ENCODE measurements around the gene DDT.
"Not testable (repeated sequence)": the region's sequence is repeated elsewhere in the genome, so short reads cannot be mapped to it uniquely, and the experiment has no call there.

The DDT gene

DNA sequence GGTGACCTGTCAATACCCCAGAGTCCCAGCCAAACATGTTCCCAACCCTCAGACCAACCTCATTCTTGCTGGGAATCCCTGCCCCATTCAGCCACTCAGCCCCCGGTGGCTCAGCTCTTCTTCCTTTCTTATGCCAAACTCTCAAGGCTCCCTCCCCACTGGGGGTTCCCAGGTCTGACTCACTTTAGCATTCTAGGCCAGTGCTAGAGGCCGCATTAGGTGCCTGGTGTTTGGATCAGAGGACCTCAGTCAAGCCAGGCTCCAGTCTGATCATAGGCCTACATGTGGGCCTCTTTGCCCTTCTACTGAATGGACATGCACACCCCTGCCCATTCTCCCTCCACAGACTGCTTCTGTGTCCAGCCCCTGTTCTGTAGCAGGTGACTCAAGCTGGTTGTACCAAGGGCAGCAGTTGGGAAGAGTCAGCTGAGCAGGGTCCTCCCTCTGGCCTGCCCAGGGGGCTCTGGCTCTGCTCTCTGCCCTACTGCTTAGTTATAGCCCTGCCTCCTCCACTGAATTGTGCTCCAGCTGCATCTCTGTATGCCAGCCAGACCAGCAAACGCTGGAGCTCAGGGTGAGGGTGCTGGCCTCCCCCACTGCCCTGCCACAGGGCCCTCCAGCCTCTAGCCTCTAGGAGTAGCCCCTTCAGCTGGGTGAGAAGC lies 15.5 kb upstream of the DDT start:
- DNase-seq (ENCODE audit: low spot score) = not testable (repeated sequence)

DNA sequence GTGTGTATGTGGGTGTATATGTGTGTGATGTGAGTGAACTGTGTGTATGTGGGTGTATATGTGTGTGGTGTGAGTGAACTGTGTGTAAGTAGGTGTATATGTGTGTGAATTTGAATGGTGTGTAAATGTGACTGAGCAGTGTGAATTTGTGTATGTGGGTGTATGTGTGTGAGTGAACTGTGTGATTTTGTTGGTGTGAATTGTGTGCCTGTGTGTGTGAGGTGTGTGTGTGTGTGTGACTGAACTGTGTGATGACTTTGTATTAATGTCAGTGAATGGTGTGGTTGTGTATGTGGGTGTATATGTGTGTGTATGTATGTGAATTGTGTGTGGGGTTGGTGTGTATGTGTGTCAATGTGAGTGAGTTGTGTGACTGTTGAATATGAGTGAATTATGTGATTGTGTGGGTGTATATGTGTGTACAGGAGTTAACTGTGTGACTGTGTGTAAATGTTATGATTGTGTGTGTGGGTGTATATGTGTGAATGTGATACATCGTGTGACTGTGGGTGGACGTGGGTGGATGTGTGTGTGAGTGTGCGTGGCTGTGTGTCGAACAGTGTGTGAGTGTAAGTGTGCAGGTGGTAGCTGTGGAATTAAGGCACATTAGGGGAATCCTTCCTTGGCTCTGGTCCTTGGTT lies 12.4 kb upstream of the DDT start:
- DNase-seq (ENCODE audit: low spot score) = not testable (repeated sequence)

DNA sequence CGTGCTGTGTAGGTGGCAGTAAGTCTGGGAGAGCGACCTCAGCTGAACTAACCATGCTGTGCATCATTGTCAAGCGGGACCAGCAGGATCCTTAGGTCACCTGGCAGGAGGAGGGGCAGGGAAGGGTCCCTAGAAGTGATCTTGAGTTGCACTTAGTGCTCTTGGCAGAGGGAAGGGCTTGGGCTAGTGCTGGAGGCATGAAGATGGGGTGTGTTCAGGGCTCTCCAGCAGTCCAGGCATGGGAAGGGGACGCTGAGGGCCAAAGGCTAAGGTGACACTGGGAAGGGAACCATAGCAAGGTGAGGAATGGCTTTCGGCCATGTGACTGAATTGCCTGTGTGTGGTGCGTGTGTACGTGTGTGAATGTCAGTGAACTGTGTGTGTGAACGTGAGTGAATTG lies 11.8 kb upstream of the DDT start:
- not testable (repeated sequence) for DNase-seq (ENCODE audit: low spot score)

DNA sequence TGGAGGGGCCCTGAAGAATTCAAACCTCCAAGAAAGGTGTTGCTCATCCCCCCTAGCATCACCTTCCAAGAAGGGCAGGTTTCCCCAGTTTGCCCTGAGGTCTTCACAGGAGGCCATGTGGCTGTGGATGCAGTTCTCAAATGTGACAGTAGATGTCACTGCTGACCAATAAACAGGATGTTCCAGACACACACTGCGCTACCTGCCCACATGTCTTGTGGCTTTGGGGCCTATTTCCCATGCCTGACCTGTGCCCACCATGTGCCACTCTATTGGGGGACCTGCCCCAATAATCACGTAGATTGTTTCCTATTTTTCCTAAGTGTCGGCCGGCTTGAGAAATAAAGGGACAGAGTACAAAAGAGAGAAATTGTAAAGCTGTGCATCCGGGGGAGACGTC lies 10.2 kb upstream of the DDT start:
- no peak for DNase-seq (ENCODE audit: low spot score)

DNA sequence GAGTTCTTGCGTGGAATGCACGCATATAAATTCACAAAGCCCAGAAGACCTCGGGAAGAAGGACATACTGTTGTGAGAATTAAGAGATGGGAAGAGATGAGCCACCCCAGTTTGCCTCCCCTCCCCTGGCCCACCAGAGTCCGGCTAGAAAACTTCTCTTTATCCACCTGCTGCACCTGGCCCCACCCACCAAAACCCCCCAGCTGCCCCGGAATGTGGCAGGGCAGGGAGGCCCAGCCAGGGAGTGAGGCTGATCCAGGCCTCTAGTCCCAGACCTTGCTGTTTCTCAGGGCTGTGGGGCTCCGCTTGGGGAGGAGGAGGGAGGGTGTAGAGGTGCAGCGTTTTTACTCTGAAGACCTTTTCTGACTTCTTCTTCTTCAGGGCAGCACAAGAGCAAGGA lies 6.3 kb upstream of the DDT start:
- not testable (repeated sequence) for DNase-seq (ENCODE audit: low spot score)

DNA sequence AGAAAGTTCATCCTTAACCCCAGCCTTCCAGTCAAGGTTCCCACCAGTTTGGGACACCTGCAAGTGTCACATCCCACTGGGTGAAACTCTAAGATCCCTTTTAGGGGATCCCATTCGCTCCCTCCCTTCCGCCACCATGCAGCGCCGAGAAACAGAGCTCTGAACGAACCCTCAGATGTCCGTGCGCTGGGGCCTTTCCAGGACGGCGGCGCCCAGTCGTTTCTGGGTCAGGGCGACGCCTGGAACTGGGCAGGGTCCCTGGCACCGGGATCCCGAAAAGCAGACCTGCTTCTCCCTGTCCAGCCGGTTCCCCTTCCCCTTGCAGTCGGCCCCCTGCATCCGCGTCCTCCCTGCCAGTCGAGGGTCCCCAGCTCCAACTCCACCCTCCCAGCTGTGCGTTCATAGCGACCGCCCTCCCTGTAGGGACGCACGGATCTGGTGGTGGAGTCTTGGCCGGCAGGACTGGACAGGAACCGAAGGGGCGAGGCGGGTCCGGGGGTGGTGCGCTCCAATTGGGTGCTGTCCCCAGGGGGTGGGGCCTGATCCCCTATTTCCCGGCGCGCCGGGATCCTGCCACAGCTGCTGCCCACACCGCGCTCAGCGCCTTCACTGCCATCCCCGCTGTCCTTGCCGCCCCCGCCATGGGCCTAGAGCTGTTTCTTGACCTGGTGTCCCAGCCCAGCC lies 5.5 kb upstream of the DDT start, which contains the start of gene GSTT2:
Gene GSTT2 (plus strand): TSS at position 578 of the 684 bp plus-strand sequence.
- not testable (repeated sequence) for DNase-seq (ENCODE audit: low spot score)

DNA sequence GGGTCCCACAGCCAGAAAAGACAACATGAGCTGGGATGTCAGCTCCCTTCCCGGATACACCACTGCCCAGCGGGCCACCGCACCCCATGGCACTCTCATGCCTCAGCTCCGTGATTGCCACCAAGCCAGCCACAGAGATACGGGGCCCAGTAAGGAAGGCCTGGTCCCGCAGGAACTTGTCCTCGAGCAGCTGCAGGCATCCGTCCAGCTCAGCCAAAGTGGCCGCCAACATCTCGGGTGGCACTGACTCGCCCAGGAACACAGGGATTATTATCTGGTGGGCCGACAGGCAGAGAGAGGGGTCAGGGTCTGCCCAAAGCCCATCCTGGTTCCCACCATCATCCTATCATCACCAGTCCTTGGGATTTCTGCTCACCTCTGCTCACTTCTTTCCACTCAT lies 3.1 kb upstream of the DDT start:
- not testable (repeated sequence) for DNase-seq (ENCODE audit: low spot score)

DNA sequence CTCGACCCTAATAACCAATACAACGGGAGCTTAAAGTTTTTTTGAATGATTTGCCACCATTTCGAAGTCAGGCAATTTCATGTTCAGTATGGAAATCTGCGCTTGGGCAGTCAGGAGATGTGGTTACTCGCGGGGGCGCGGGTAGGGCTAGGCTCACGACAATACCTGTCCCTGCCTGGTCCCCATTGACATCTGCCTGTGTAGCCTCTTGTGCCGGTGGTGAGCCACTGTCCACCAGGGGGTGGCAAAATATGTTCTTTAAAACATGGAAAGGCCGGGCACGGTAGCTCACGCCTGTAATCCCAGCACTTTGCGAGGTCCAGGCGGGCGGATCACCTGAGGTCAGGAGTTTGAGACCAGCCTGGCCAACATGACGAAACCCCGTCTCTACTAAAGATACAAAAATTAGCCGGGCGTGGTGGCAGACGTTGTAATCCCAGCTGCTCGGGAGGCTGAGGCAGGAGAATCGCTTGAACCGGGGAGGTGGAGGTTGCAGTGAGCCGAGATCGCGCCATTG lies 653 bp upstream of the DDT start:
- not testable (repeated sequence) for DNase-seq (ENCODE audit: low spot score)

DNA sequence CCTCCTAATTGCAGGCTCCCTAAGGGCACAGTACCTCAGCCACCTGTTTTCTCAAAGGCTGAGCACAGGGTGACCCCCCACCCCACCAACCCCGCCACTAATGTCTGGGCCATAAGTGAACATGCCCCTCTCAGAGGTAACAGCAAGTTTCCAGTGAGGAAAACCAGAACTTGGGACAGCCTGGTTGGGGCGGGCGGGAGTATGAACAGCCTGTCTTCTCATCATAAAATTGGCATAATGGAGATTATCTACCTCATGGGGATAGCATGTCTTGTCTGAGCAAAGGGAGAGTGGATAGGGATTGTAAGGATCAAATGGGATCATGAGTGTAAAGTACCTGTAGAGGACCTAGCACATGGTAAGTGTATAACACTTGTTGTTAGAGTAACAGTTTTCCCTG lies 2.3 kb downstream of the DDT start:
- not testable (repeated sequence) for DNase-seq (ENCODE audit: low spot score)

DNA sequence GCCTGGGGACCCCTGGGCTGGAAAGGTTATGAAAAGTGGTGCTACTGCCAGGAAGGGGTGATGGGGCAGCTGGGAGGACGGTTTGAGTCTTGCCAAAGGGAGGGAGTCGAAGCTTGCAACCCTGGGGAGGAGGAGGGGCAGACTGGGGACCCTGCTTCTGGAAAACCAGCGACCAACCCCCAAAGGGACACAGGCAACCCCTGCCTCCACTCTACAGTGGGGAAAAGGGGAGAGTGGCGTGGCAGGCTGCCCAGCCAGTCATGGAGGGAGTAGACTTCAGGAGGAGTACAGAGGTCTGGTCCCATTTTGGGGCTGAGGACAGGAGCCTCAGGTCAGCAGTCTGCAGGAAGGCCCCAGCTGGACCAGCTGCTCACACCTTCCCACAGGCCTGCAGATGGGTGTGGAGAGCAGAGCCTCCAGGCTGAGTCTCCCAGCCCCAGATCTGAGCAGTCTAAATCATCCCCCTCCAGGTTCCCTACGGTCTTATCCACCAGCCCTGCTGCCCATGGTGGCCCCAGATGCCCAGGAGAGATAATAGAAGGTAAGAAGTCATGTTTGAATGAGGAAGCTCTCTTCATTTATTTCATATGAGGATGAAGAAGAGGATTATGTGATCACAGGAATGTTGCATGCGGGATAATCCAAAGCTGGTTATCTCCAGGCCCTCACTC lies 3.3 kb downstream of the DDT start:
- no peak for DNase-seq (ENCODE audit: low spot score)

DNA sequence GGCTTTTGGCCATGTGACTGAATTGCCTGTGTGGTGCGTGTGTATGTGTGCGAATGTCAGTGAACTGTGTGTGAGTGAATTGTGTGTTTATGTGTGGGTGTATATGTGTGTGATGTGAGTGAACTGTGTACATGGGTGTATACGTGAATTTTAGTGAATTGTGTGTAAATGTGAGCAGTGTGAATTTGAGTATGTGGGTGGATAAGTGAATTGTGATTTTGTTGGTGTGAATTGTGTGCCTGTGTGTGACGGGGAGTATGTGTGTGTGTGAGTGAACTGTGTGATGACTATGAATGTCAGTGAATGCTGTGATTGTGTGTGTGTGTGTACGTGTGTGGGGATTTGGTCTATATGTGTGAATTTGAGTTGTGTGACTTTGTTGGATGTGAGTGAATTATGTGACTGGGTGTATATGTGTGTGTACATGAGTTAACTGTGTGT lies 4.0 kb downstream of the DDT start:
- no peak for DNase-seq (ENCODE audit: low spot score)

DNA sequence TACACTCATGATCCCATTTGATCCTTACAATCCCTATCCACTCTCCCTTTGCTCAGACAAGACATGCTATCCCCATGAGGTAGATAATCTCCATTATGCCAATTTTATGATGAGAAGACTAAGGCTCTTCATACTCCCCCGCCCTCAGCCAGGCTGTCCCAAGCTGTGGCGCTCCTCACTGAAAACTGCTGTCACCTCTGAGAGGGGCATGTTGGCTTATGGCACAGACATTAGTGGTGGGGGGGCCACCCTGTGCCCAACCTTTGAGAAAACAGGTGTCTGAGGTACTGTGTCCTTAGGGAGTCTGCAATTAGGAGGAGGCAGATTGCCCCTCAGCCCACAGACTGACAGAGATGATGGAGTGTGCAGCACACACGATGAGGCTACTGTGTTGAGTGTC lies 5.2 kb downstream of the DDT start:
- no peak for DNase-seq (ENCODE audit: low spot score)

DNA sequence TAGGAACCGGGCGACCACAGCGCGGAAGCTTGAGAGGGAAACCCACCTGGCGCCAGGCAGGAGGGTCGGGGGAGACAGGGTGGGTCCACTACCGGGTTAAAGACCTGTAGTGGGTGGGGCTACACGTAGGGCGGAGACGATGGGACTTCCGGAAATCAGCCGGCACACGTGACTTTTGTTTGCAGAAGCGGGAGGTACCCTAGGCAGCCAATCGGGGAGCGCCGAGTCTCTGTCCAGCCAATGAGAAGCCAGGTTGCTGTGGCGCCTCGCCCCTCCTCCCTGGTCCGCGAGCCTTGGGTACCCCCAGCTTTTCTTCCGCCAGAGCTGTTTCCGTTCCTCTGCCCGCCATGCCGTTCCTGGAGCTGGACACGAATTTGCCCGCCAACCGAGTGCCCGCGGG lies 7.7 kb downstream of the DDT start, which contains the start of gene DDTL:
Gene DDTL (plus strand): TSS at position 321 of the 400 bp plus-strand sequence. CDS start 27 bp downstream, at position 348.
- not testable (repeated sequence) for DNase-seq (ENCODE audit: low spot score)

DNA sequence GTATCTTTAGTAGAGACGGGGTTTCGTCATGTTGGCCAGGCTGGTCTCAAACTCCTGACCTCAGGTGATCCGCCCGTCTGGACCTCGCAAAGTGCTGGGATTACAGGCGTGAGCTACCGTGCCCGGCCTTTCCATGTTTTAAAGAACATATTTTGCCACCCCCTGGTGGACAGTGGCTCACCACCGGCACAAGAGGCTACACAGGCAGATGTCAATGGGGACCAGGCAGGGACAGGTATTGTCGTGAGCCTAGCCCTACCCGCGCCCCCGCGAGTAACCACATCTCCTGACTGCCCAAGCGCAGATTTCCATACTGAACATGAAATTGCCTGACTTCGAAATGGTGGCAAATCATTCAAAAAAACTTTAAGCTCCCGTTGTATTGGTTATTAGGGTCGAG lies 8.1 kb downstream of the DDT start:
- not testable (repeated sequence) for DNase-seq (ENCODE audit: low spot score)

DNA sequence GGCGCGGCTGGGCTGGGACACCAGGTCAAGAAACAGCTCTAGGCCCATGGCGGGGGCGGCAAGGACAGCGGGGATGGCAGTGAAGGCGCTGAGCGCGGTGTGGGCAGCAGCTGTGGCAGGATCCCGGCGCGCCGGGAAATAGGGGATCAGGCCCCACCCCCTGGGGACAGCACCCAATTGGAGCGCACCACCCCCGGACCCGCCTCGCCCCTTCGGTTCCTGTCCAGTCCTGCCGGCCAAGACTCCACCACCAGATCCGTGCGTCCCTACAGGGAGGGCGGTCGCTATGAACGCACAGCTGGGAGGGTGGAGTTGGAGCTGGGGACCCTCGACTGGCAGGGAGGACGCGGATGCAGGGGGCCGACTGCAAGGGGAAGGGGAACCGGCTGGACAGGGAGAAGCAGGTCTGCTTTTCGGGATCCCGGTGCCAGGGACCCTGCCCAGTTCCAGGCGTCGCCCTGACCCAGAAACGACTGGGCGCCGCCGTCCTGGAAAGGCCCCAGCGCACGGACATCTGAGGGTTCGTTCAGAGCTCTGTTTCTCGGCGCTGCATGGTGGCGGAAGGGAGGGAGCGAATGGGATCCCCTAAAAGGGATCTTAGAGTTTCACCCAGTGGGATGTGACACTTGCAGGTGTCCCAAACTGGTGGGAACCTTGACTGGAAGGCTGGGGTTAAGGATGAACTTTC lies 13.0 kb downstream of the DDT start, which contains the start of gene GSTT2B:
Gene GSTT2B (minus strand): TSS at position 112 of the 688 bp plus-strand sequence. CDS start 64 bp downstream, at position 48.
- DNase-seq (ENCODE audit: low spot score) = not testable (repeated sequence)

DNA sequence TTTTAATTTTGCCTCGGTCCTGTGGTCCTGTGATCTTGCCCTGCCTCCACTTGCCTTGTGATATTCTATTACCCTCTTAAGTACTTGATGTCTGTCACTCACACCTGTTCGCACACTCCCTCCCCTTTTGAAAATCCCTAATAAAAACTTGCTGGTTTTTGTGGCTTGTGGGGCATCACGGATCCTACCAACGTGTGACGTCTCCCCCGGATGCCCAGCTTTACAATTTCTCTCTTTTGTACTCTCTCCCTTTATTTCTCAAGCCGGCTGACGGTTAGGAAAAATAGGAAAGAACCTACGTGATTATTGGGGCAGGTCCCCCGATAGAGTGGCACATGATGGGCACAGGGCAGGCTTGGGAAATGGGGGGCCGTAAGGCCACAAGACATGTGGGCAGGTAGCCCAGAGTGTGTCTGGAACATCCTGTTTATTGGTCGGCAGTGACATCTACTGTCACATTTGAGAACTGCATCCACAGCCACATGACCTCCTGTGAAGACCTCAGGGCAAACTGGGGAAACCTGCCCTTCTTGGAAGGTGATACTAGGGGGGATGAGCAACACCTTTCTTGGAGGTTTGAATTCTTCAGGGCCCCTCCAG lies 17.8 kb downstream of the DDT start:
- peak; percentile 21 for DNase-seq (ENCODE audit: low spot score)

DNA sequence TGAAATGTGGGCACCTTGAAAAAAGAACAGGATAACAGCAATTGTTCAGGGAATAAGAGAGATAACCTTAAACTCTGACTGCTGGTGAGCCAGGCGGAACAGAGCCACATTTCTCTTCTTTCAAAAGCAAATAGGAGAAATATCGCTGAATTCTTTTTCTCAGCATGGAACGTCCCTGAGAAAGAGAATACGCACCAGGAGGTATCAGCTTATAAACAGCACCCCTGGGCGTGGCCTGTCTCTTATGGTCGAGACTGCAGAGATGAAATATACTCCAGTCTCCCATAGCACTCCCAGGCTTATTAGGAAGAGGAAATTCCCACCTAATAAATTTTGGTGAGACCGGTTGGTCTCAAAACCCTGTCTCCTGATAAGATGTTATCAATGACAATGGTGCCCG lies 18.4 kb downstream of the DDT start:
- DNase-seq (ENCODE audit: low spot score) = not testable (repeated sequence)

DNA sequence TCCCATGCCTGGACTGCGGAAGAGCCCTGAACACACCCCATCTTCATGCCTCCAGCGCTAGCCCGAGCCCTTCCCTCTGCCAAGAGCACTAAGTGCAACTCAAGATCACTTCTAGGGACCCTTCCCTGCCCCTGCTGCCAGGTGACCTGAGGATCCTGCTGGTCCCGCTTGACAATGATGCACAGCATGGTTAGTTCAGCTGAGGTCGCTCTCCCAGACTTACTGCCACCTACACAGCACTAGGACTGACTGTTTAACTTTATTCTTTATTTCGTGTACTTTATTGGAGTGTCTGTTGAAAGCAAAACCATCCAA lies 19.3 kb downstream of the DDT start:
- DNase-seq (ENCODE audit: low spot score) = not testable (repeated sequence)

DNA sequence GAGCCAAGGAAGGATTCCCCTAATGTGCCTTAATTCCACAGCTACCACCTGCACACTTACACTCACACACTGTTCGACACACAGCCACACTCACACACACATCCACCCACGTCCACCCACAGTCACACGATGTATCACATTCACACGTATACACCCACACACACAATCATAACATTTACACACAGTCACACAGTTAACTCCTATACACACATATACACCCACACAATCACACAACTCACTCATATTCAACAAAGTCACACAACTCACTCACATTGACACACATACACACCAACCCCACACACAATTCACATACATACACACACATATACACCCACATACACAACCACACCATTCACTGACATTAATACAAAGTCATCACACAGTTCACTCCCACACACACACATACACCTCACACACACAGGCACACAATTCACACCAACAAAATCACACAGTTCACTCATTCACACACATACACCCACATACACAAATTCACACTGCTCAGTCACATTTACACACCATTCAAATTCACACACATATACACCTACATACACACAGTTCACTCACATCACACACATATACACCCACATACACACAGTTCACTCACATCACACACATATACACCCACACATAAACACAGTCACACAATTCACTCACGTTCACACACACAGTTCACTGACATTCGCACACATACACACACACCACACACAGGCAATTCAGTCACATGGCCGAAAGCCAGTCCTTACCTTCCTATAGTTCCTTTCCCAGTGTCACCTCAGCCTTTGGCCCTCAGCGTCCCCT lies 19.8 kb downstream of the DDT start:
- not testable (repeated sequence) for DNase-seq (ENCODE audit: low spot score)

DNA sequence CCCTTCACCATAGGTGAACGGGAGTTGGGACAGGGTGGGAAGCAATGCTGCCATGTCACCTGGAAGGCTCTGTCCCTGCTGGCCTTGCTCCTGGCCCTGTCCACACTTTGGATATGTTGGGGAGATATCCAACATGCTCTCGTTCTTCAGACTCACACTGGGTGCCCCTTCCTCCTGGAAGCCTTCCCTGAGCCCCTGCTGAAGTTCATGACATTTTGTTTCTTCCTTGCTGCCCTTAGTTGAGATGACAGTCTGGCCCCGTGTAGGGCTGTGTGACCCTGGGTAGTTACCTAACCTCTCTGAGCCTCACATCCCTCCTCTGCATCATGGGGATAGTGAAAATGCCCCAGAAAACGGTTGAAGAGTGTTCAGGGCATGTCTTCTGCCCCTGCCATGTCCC lies 20.8 kb downstream of the DDT start:
- DNase-seq (ENCODE audit: low spot score) = not testable (repeated sequence)
